A549 (cell line): Measurements from ENCODE around the gene TEKT3. TPM values are rescaled to one million over a fixed set of nuclear protein-coding genes. Genes with fewer than 3 reads are reported as not detected.

Source experiments
- ATAC-seq, 2 experiments: fragments of 200-7000 bp in 1 of 2; fragments of >200 bp in 1 of 2; cut with Nextera tagmentation in 1 of 2; cut with Tn5 transposase in 1 of 2; 3 replicates each; pipeline versions ENCODE4 v1.8.0 to v1.9.1; 2018 to 2020; ENCODE audit warnings: mild to moderate bottlenecking in 1 of 2, moderate library complexity in 1 of 2
- CTCF ChIA-PET: fragments of 300-600 bp; sonication (Branson Sonifier 250); formaldehyde crosslinking; extraction: SDS; loops from one replicate; lab custom pipeline; 2021; ENCODE audit warnings: antibody characterized with exemption, inconsistent platforms; lab: Yijun Ruan, JAX
- POLR2A ChIA-PET: fragments of 350-600 bp; formaldehyde crosslinking; extraction: SDS; loops from one replicate; lab custom pipeline; 2021; ENCODE audit warnings: antibody characterized with exemption, inconsistent platforms; lab: Yijun Ruan, JAX
- DNase-seq, 2 experiments: peaks; one replicate each; pipeline versions ENCODE4 v3.0.0 to v3.0.0-alpha.2; 2011 to 2016; ENCODE audit warnings: low read depth in 1 of 2, low spot score in 1 of 2
- FAIRE-seq: peaks from 2 replicates; lab custom pipeline; 2011; peaks lifted over from hg19 to GRCh38; lab: Jason Lieb, UNC
- H3K27ac ChIP-seq, 2 experiments: fragments of >200 bp; sonication (Bioruptor Twin); formaldehyde crosslinking; 3 replicates each; pipeline ENCODE4 v1.5.1; 2016 to 2017
- H3K4me1 ChIP-seq: fragments of >200 bp; sonication (Bioruptor Twin); formaldehyde crosslinking; 3 replicates; pipeline ENCODE4 v1.6.1; 2016
- H3K4me2 ChIP-seq: fragments of >200 bp; sonication (Bioruptor Twin); formaldehyde crosslinking; 3 replicates; pipeline ENCODE4 v1.6.1; 2016
- H3K4me3 ChIP-seq: fragments of >200 bp; sonication (Bioruptor Twin); formaldehyde crosslinking; 3 replicates; pipeline ENCODE4 v1.5.1; 2016
- H3K9me3 ChIP-seq: fragments of >200 bp; sonication (Bioruptor Twin); formaldehyde crosslinking; 3 replicates; pipeline ENCODE4 v1.6.1; 2016
- ATOH8 ChIP-seq: fragments of 250-450 bp; sonication (Bioruptor Pico); IDR thresholded peaks from 2 replicates; pipeline ENCODE4 v1.5.0; 2020; ENCODE audit warnings: low read depth, mild to moderate bottlenecking, moderate library complexity
- BCL3 ChIP-seq: fragments of >200 bp; sonication (Bioruptor Twin); formaldehyde crosslinking; IDR thresholded peaks from 3 replicates; pipeline ENCODE4 v1.6.1; 2016
- CEBPB ChIP-seq, 2 experiments: fragments of >200 bp in 1 of 2; sonication (Bioruptor Twin) in 1 of 2; formaldehyde crosslinking in 1 of 2; IDR thresholded peaks; 2 replicates each; pipeline ENCODE4 v1.6.1; 2012 to 2016
- ESRRA ChIP-seq: fragments of 150-350 bp; IDR thresholded peaks from 2 replicates; pipeline ENCODE4 v1.6.1; 2014; ENCODE audit warnings: mild to moderate bottlenecking, low read length, borderline replicate concordance
- FOSL2 ChIP-seq, 2 experiments: fragments of 450-650 bp in 1 of 2; fragments of >200 bp in 1 of 2; sonication (Bioruptor Twin) in 1 of 2; formaldehyde crosslinking; IDR thresholded peaks; 2 replicates each; pipeline versions ENCODE4 v1.5.0 to v1.6.1; 2016 to 2020; ENCODE audit warnings: mild to moderate bottlenecking in 1 of 2, moderate library complexity in 1 of 2
- FOXS1 ChIP-seq: fragments of 250-450 bp; sonication (Bioruptor Pico); IDR thresholded peaks from 2 replicates; pipeline ENCODE4 v1.5.0; 2020; ENCODE audit warnings: mild to moderate bottlenecking, moderate library complexity
- HDAC2 ChIP-seq: fragments of 200-600 bp; sonication (generic); IDR thresholded peaks from 2 replicates; pipeline ENCODE4 v1.6.1; 2016
- HMGXB4 ChIP-seq: fragments of 250-450 bp; sonication (Bioruptor Pico); IDR thresholded peaks from 2 replicates; pipeline ENCODE4 v1.5.0; 2021; ENCODE audit warnings: mild to moderate bottlenecking, moderate library complexity, borderline replicate concordance
- HOXB13 ChIP-seq: fragments of 250-450 bp; sonication (Bioruptor Pico); IDR thresholded peaks from 2 replicates; pipeline ENCODE4 v1.5.0; 2020; ENCODE audit warnings: low read depth, mild to moderate bottlenecking, moderate library complexity
- KDM1A ChIP-seq: fragments of 200-600 bp; sonication (generic); IDR thresholded peaks from 2 replicates; pipeline ENCODE4 v1.6.1; 2016; ENCODE audit warnings: low read depth, mild to moderate bottlenecking
- KDM5A ChIP-seq: fragments of 200-600 bp; sonication (generic); IDR thresholded peaks from 2 replicates; pipeline ENCODE4 v1.6.1; 2016; ENCODE audit warnings: antibody characterized with exemption, mild to moderate bottlenecking
- NFE2L2 ChIP-seq: fragments of 150-350 bp; conservative IDR thresholded peaks from 2 replicates; pipeline ENCODE4 v1.6.1; 2014; ENCODE audit warnings: low read length
- NPAS2 ChIP-seq: fragments of 250-450 bp; sonication (Bioruptor Pico); IDR thresholded peaks from 2 replicates; pipeline ENCODE4 v1.8.0; 2022; ENCODE audit warnings: mild to moderate bottlenecking, moderate library complexity, borderline replicate concordance
- PHF8 ChIP-seq: fragments of 200-600 bp; sonication (generic); IDR thresholded peaks from 2 replicates; pipeline ENCODE4 v1.6.1; 2016; ENCODE audit warnings: low read depth, mild to moderate bottlenecking, antibody characterized with exemption, moderate library complexity, borderline replicate concordance
- POLR2AphosphoS2 ChIP-seq: conservative IDR thresholded peaks from 2 replicates; pipeline ENCODE4 v1.6.1; 2012; ENCODE audit warnings: low read length, improper control_type of control experiment, inconsistent platforms
- REST ChIP-seq: fragments of 200-600 bp; sonication (generic); IDR thresholded peaks from 2 replicates; pipeline ENCODE4 v1.6.1; 2016; ENCODE audit warnings: antibody characterized with exemption, mild to moderate bottlenecking, moderate library complexity
- SMC3 ChIP-seq: fragments of >200 bp; sonication (Bioruptor Twin); formaldehyde crosslinking; IDR thresholded peaks from 3 replicates; pipeline ENCODE4 v1.6.1; 2018; ENCODE audit warnings: inconsistent platforms
- USF2 ChIP-seq: fragments of 450-650 bp; IDR thresholded peaks from 2 replicates; pipeline ENCODE4 v1.6.1; 2014; ENCODE audit warnings: antibody characterized with exemption
- ZC3H11A ChIP-seq: fragments of 450-650 bp; IDR thresholded peaks from 2 replicates; pipeline ENCODE4 v1.6.1; 2014; ENCODE audit warnings: antibody characterized with exemption, mild to moderate bottlenecking
- ZNF302 ChIP-seq: fragments of 250-450 bp; sonication (Bioruptor Pico); IDR thresholded peaks from 2 replicates; pipeline ENCODE4 v1.9.0; 2021; ENCODE audit warnings: inconsistent platforms, mild to moderate bottlenecking, moderate library complexity
- WGBS: methylation state at CpG from one replicate; pipeline ENCODE4 v1.1.6; 2017; ENCODE audit errors: missing lambda C conversion rate; 5-methylcytosine and 5-hydroxymethylcytosine counted together
- polyA plus RNA-seq, 4 experiments: library from polyadenylated mRNA; depleted of rRNA in 3 of 4; stranded (reverse); fragments of >200 nt; fragmentation: RNase III in 1 of 4; extraction: RNeasy Plus Mini Kit Qiagen cat#74134 plus additional on column Dnase treatment in 1 of 4; gene quantifications; 2 replicates in 3 of 4; 3 replicates in 1 of 4; pipeline ENCODE4 v1.2.3, GENCODE V29; 2011 to 2017

The TEKT3 gene
- polyA plus RNA-seq, 2 of the 4 experiments (the other 2 are of a cell fraction), result 0.17 to 0.21 TPM

GRCh38 chr17:15274017-15274416 lies 67.4 kb downstream of the TEKT3 start:
- no peak for ATAC-seq
- TF ChIP-seq HDAC2, result no peak
- TF ChIP-seq POLR2AphosphoS2, result no peak
- TF ChIP-seq FOXS1, result no peak
- no peak for TF ChIP-seq KDM5A
- no peak for TF ChIP-seq CEBPB (IDR thresholded peaks at IDR 0.05)
- no peak for TF ChIP-seq SMC3
- no peak for TF ChIP-seq FOSL2 (IDR thresholded peaks at IDR 0.05)
- TF ChIP-seq FOSL2 (CRISPR knock-in tag; IDR thresholded peaks at IDR 0.05), result no peak
- no peak for TF ChIP-seq KDM1A
- TF ChIP-seq NFE2L2, result no peak
- TF ChIP-seq BCL3, result no peak
- no peak for TF ChIP-seq HOXB13 (CRISPR knock-in tag)
- no peak for TF ChIP-seq PHF8
- no peak for TF ChIP-seq NPAS2 (CRISPR knock-in tag)
- no peak for TF ChIP-seq ZNF302 (CRISPR knock-in tag)
- no peak for TF ChIP-seq HMGXB4
- no peak for TF ChIP-seq USF2
- no peak for TF ChIP-seq ZC3H11A
- no peak for TF ChIP-seq REST
- no peak for TF ChIP-seq ESRRA
- no peak for TF ChIP-seq ATOH8 (CRISPR knock-in tag)
- TF ChIP-seq, all 56 proteins: peak for 0
- ChIA-PET CTCF (interaction anchor here (1.2 to 3.4 kb wide), 3 partner anchors 12 to 17 kb away, joined by 3 to 16 read pairs (median 11); no protein-coding TSS in a partner anchor), POLR2A (interaction anchor here (1.8 kb wide), 1 partner anchor 11 kb away, joined by 9 read pairs; no protein-coding TSS in a partner anchor)
- peaks cover 50% of the 10 kb centered on the region for H3K4me1 ChIP-seq
- H3K4me3 ChIP-seq, result 0 out of 3 replicates have a peak overlapping the region, but pooled peaks have one; percentile 3
- WGBS, result 96% methylated on average over 3 of the region's 3 CpGs
- peak overlapping the region; percentile 74; the same call in 2 of the 3 replicates for H3K4me2 ChIP-seq
- peak overlapping the region; percentile 71 to 76 for H3K27ac ChIP-seq
- H3K9me3 ChIP-seq, result peaks cover 16% of the 10 kb centered on the region
- DNase-seq (no peak), FAIRE-seq (no peak)
